Muscle layer of duodenum (tissue), 2 donors: ENCODE results near the gene NAT10.

ENCODE experiments used
- H3K27ac ChIP-seq: one replicate; pipeline ENCODE4 v1.7.0; 2013; ENCODE audit warnings: mild to moderate bottlenecking, low read length
- H3K27me3 ChIP-seq: one replicate; pipeline ENCODE4 v1.7.0; 2013; ENCODE audit warnings: low read depth, mild to moderate bottlenecking, control low read depth, low read length
- H3K36me3 ChIP-seq, 2 donors: one replicate each; pipeline ENCODE4 v1.7.0; 2013; ENCODE audit warnings: low read length in 2 of 2, control low read depth in 1 of 2, mild to moderate bottlenecking in 1 of 2; ENCODE audit not compliant: insufficient read depth in 2 of 2, control insufficient read depth in 1 of 2
- H3K4me1 ChIP-seq, 2 donors: one replicate each; pipeline ENCODE4 v1.7.0; 2013; ENCODE audit warnings: low read length in 2 of 2, mild to moderate bottlenecking in 2 of 2, control low read depth in 1 of 2, moderate library complexity in 1 of 2; ENCODE audit not compliant: insufficient read depth in 2 of 2, control insufficient read depth in 1 of 2
- H3K4me3 ChIP-seq, 2 donors: one replicate each; pipeline ENCODE4 v1.7.0; 2013; ENCODE audit warnings: low read length in 2 of 2, low read depth in 1 of 2, mild to moderate bottlenecking in 1 of 2
- H3K9me3 ChIP-seq, 2 donors: one replicate each; pipeline ENCODE4 v1.7.0; 2013; ENCODE audit warnings: low read length in 2 of 2, control low read depth in 1 of 2, mild to moderate bottlenecking in 1 of 2; ENCODE audit not compliant: control insufficient read depth in 1 of 2
- donor health status: healthy.

The NAT10 gene

GRCh38 chr11:34139346-34139745, 33.9 kb downstream of the NAT10 start:
- no peak overlapping the region for H3K4me3 ChIP-seq
- no peaks in the 10 kb centered on the region for H3K27me3 ChIP-seq
- no peaks in the 10 kb centered on the region for H3K4me1 ChIP-seq
- no peak overlapping the region for H3K27ac ChIP-seq
- no peaks in the 10 kb centered on the region for H3K9me3 ChIP-seq
- H3K36me3 ChIP-seq = peaks cover 79 to 92% of the 10 kb centered on the region in 2 donors

GRCh38 chr11:34140149-34140548, 34.7 kb downstream of the NAT10 start:
- Histone ChIP-seq H3K27me3 (no peaks in the 10 kb centered on the region), H3K36me3 (peaks cover 79 to 92% of the 10 kb centered on the region in 2 donors), H3K4me1 (no peaks in the 10 kb centered on the region), H3K4me3 (no peak overlapping the region), H3K9me3 (no peaks in the 10 kb centered on the region), H3K27ac (no peak overlapping the region)

DNA sequence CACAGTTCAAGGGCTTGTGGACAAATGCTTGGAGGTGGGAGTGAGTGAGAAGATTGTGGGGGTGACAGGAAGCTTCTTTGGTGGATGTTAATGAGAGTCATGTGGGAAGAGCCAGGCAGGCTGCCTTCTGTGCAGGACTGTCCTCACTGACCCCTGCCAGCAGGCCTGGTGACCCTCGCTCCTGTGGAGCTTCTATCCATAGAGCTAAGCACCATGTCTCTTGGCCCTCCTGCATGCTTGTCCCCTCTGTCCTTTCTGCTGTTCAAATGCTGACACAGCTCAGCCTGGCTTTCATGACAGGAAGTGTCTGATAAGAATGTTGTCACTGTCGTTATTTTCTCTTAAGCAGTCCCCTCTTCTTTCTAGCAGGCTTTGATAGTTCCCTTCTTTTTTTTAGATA, 37.6 kb downstream of the NAT10 start:
- H3K27me3 ChIP-seq = no peaks in the 10 kb centered on the region
- peaks cover 82 to 95% of the 10 kb centered on the region in 2 donors for H3K36me3 ChIP-seq
- no peaks in the 10 kb centered on the region for H3K4me1 ChIP-seq
- H3K9me3 ChIP-seq = no peaks in the 10 kb centered on the region
- H3K4me3 ChIP-seq = no peak overlapping the region
- H3K27ac ChIP-seq = no peak overlapping the region

GRCh38 chr11:34145073-34145472, 39.6 kb downstream of the NAT10 start:
- H3K9me3 ChIP-seq = no peaks in the 10 kb centered on the region
- H3K4me3 ChIP-seq = no peak overlapping the region
- no peaks in the 10 kb centered on the region for H3K4me1 ChIP-seq
- H3K36me3 ChIP-seq = peaks cover 81 to 90% of the 10 kb centered on the region in 2 donors
- H3K27me3 ChIP-seq = no peaks in the 10 kb centered on the region
- no peak overlapping the region for H3K27ac ChIP-seq

GRCh38 chr11:34145847-34146381, 40.5 kb downstream of the NAT10 start:
- H3K27me3 ChIP-seq = no peaks in the 10 kb centered on the region
- peaks cover 74 to 81% of the 10 kb centered on the region in 2 donors for H3K36me3 ChIP-seq
- H3K27ac ChIP-seq = no peak overlapping the region
- H3K4me3 ChIP-seq = no peak overlapping the region
- no peaks in the 10 kb centered on the region for H3K9me3 ChIP-seq
- H3K4me1 ChIP-seq = no peaks in the 10 kb centered on the region

GRCh38 chr11:34146411-34146810, 41.0 kb downstream of the NAT10 start:
- Histone ChIP-seq H3K9me3 (no peaks in the 10 kb centered on the region), H3K4me3 (no peak overlapping the region), H3K27ac (no peak overlapping the region), H3K36me3 (peaks cover 69 to 76% of the 10 kb centered on the region in 2 donors), H3K4me1 (no peaks in the 10 kb centered on the region), H3K27me3 (no peaks in the 10 kb centered on the region)

DNA sequence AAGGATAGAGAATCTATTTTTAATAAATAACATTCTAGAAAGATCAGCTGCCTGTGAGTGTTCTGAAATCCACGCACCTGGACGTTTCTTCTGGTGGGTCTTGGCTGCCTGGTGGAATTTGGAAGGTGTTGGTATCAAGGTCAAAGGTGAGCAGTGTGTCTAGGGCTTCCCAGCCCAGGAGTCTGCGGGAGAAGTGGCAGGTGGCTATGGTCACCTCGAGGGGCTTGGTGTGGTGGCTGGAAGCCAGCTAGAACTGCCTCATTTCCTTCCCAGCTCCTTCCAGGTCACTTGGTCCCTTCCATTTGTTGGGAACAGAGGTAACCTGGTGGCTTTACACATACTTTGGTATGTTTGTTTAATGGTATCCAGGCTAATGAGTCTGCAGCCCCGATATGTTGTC, 41.4 kb downstream of the NAT10 start:
- Histone ChIP-seq H3K36me3 (peaks cover 65 to 76% of the 10 kb centered on the region in 2 donors), H3K4me3 (no peak overlapping the region), H3K27ac (no peak overlapping the region), H3K27me3 (no peaks in the 10 kb centered on the region), H3K9me3 (no peaks in the 10 kb centered on the region), H3K4me1 (no peaks in the 10 kb centered on the region)

- Histone ChIP-seq H3K36me3 (peaks cover 60 to 75% of the 10 kb centered on the region in 2 donors), H3K4me1 (no peaks in the 10 kb centered on the region), H3K27ac (no peak overlapping the region)
Measured at GRCh38 chr11:34147581-34147980, 42.2 kb downstream of the NAT10 start.

DNA sequence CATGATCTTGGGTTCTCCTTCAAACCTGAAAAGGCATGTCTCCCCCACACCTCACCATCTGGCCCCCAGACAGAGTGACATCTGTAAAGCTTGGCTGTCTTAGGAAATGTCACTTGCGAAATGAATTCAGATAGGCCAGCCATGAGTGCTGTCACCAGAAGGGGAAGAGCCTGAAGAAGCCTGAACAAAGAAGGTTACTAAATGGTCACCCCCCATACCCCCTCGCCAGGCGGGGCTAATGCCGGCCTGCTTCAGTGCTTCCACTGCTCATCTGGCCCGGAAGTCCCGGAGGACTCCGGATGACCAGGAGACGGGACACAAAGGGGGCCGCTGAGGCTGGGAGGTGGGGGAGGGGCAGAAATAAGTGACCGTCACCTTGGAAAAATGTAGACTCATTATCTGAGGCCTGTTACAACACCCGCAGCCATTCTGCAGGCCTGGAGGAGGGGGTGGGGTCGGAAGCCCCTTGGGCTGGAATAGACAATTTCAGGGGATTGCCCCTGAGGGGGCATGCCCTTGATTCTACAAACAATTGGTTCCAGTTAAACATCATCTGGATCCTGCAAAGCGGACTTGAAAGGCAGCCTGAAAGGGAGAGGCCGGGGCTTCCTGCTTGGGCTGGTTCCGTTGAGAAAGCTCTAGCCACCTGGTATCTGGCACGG, 43.2 kb downstream of the NAT10 start:
- H3K36me3 ChIP-seq = peaks cover 54 to 65% of the 10 kb centered on the region in 2 donors
- H3K27ac ChIP-seq = no peak overlapping the region
- no peaks in the 10 kb centered on the region for H3K27me3 ChIP-seq
- no peaks in the 10 kb centered on the region for H3K9me3 ChIP-seq
- H3K4me3 ChIP-seq = no peak overlapping the region
- no peaks in the 10 kb centered on the region for H3K4me1 ChIP-seq

More at GRCh38 chr11:34147581-34147980, 42.2 kb downstream of the NAT10 start:
- H3K27me3 ChIP-seq = no peaks in the 10 kb centered on the region
- no peaks in the 10 kb centered on the region for H3K9me3 ChIP-seq
- H3K4me3 ChIP-seq = no peak overlapping the region

- Histone ChIP-seq H3K4me3 (no peak overlapping the region), H3K27ac (no peak overlapping the region), H3K4me1 (peaks cover 0 to 2% of the 10 kb centered on the region in 2 donors), H3K36me3 (peaks cover 50 to 61% of the 10 kb centered on the region in 2 donors), H3K27me3 (no peaks in the 10 kb centered on the region), H3K9me3 (no peaks in the 10 kb centered on the region)
Measured at GRCh38 chr11:34149274-34149673, 43.8 kb downstream of the NAT10 start.

GRCh38 chr11:34149786-34150185, 44.4 kb downstream of the NAT10 start:
- Histone ChIP-seq H3K27me3 (no peaks in the 10 kb centered on the region), H3K9me3 (no peaks in the 10 kb centered on the region), H3K36me3 (peaks cover 44 to 56% of the 10 kb centered on the region in 2 donors)

More at GRCh38 chr11:34149786-34150185, 44.4 kb downstream of the NAT10 start:
- H3K4me1 ChIP-seq = peaks cover 0 to 7% of the 10 kb centered on the region in 2 donors
- no peak overlapping the region for H3K27ac ChIP-seq
- H3K4me3 ChIP-seq = no peak overlapping the region
